Uterus (tissue), 4 donors: ENCODE results near the gene KRT38. TPM values are rescaled to one million over a fixed set of nuclear protein-coding genes. Genes with fewer than 3 reads are reported as not detected.

Experiments
- DNase-seq, 2 donors: peaks; one replicate each; pipeline ENCODE4 v3.0.0-alpha.2; 2019 to 2020
- H3K27ac ChIP-seq, 2 donors: fragments of 200-600 bp; sonication (generic); 1 replicate in 1 of 2; 2 replicates in 1 of 2; pipeline ENCODE4 v1.5.1; 2016 to 2018
- H3K27me3 ChIP-seq, 2 donors: fragments of 200-600 bp; sonication (generic); one replicate each; pipeline ENCODE4 v1.5.1; 2018 to 2019; ENCODE audit warnings: control low read depth in 1 of 2
- H3K36me3 ChIP-seq, 2 donors: fragments of 200-600 bp; sonication (generic); one replicate each; pipeline ENCODE4 v1.5.1; 2019; ENCODE audit warnings: control low read depth in 1 of 2
- H3K4me1 ChIP-seq, 2 donors: fragments of 200-600 bp; sonication (generic); one replicate each; pipeline ENCODE4 v1.5.1; 2018 to 2019; ENCODE audit warnings: control low read depth in 1 of 2
- H3K4me3 ChIP-seq, 2 donors: fragments of 200-600 bp; sonication (generic); 1 replicate in 1 of 2; 2 replicates in 1 of 2; pipeline ENCODE4 v1.5.1; 2018 to 2019; ENCODE audit warnings: mild to moderate bottlenecking in 1 of 2
- H3K9me3 ChIP-seq, 2 donors: fragments of 200-600 bp; sonication (generic); one replicate each; pipeline ENCODE4 v1.5.1; 2019; ENCODE audit warnings: control low read depth in 1 of 2
- POLR2A ChIP-seq, 2 donors: fragments of 450-650 bp; IDR thresholded peaks; one replicate each; pipeline ENCODE4 v1.6.1; 2016; ENCODE audit warnings: antibody characterized with exemption in 2 of 2, mild to moderate bottlenecking in 1 of 2, moderate library complexity in 1 of 2
- intact Hi-C: fragments of 100-400 bp; cut with DNase I; formaldehyde crosslinking; loops from one replicate; pipeline ENCODE4 v1.15.1; 2023; ENCODE audit warnings: low total_unique reads
- total RNA-seq, 4 donors: library from RNA; depleted of rRNA in 3 of 4; stranded (reverse); fragments of >200 nt in 3 of 4; gene quantifications; one replicate each; pipeline versions ENCODE4 v1.1.0 to v1.2.4, GENCODE V29; 2014 to 2023
- TF ChIP-seq, protein P1 (sequence below), 4 experiments: fragments of 200-600 bp in 2 of 4; fragments of 450-650 bp in 2 of 4; sonication (generic) in 2 of 4; IDR thresholded peaks; one replicate each; pipeline ENCODE4 v1.5.1; 2016 to 2019; ENCODE audit warnings: antibody characterized with exemption in 4 of 4, mild to moderate bottlenecking in 2 of 4, moderate library complexity in 1 of 4
- donor health status: DM: yes; HTN: yes; CAD: no.

The KRT38 gene
- total RNA-seq, 4 donors from 2014 or later = not detected

DNA sequence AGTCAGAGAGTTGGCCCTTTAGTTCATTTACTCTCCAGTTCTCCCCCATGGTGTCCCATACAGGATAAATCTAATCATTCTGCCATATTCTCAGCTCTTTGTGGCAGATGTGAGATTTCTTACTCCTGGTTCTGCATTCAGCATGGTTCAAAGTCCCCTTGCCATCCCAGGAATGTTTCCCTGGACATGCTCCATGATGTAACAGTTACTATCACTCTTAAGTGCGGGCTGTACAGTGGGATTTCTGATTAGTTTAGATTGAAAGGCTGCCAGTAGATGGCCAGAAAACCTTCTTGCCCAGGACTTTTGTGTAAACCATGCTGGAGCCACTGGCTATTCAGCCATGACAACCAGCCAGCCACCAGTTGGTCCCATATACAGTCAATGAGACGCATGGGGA is 26.8 kb downstream of the KRT38 start:
- Histone ChIP-seq H3K27me3 (no peaks in the 10 kb centered on the region), H3K4me3 (no peak overlapping the region), H3K27ac (peak overlapping the region in 1 of 2 donors; percentile 17), H3K9me3 (no peaks in the 10 kb centered on the region), H3K4me1 (peaks cover 0 to 3% of the 10 kb centered on the region in 2 donors), H3K36me3 (no peaks in the 10 kb centered on the region)
- TF ChIP-seq POLR2A (IDR thresholded peaks at IDR 0.05) = no peak
- TF ChIP-seq, protein P1, sequence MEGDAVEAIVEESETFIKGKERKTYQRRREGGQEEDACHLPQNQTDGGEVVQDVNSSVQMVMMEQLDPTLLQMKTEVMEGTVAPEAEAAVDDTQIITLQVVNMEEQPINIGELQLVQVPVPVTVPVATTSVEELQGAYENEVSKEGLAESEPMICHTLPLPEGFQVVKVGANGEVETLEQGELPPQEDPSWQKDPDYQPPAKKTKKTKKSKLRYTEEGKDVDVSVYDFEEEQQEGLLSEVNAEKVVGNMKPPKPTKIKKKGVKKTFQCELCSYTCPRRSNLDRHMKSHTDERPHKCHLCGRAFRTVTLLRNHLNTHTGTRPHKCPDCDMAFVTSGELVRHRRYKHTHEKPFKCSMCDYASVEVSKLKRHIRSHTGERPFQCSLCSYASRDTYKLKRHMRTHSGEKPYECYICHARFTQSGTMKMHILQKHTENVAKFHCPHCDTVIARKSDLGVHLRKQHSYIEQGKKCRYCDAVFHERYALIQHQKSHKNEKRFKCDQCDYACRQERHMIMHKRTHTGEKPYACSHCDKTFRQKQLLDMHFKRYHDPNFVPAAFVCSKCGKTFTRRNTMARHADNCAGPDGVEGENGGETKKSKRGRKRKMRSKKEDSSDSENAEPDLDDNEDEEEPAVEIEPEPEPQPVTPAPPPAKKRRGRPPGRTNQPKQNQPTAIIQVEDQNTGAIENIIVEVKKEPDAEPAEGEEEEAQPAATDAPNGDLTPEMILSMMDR (IDR thresholded peaks at IDR 0.05) = no peak
- intact Hi-C loops = no loop called here
- no peak for DNase-seq

DNA sequence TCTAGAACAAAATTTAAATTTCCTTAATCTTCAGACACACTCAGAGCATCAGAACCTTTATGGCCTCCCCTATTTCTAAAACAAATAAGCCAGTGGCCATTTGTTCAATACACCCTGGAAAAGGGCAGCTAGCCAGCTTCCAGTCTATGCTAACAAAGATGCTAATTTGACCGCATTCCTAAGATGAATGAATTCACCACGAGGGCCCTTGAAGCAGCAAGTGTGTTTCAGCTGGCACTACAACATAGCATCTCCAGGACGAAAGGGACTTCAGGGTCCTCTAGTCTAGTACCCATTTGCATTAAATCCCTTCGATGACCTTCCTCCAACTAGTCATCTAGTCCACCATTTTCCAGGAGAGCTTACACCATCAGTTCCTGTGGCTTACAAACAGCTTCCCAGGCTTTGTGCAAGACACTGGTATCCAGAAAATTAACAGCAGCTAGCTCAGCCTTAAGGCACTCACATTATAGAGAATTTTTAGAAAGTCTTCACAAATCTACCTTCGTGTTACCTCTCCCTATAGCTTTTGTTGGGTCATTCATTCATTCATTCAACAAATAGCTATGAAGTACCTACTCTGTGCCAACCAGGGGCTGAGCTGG is 27.3 kb downstream of the KRT38 start:
- H3K27me3 ChIP-seq = no peaks in the 10 kb centered on the region
- no peak for TF ChIP-seq POLR2A (IDR thresholded peaks at IDR 0.05)
- TF ChIP-seq, protein P1 (IDR thresholded peaks at IDR 0.05) = no peak
- peaks cover 0 to 3% of the 10 kb centered on the region in 2 donors for H3K4me1 ChIP-seq
- no peak for DNase-seq
- no peaks in the 10 kb centered on the region for H3K36me3 ChIP-seq
- intact Hi-C loops = no loop called here
- no peak overlapping the region for H3K27ac ChIP-seq
- H3K4me3 ChIP-seq = no peak overlapping the region
- H3K9me3 ChIP-seq = no peaks in the 10 kb centered on the region

DNA sequence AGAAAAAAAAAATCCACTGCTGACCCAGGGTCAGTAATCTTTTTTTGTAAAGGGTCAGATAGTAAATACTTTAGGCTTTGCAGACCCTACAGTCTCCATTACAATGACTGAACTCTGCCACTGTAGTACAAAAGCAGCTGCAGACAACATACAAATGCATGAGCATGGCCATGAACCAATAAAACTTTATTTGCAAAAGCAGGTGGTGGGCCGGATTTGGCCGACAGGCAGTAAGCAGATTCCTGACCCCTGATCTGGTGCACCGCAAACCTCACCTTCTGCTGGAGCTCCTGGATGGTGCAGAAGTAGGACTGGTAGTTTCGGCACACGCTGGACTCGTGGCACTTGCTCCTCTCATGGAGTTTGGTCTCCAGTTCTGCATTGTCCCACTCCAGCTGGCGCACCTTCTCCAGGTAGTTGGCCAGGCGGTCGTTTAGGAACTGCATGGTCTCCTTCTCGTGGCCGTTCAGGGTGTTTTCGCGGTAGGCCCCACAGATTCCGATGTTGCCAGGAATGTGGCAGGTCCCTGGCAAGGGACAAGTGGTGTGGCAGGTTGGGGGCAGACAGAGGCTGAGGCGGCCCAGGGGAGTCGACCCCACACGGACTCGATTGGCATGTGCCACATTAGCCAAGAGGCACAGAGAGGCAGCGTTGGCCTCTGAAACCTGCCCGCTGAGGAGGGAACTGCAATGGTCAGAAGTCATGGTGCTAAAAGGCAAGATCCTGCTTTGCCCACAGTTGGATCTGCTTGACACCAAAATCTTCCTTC is 29.5 kb downstream of the KRT38 start:
- Histone ChIP-seq H3K4me3 (no peak overlapping the region), H3K9me3 (no peaks in the 10 kb centered on the region), H3K27ac (no peak overlapping the region), H3K4me1 (no peaks in the 10 kb centered on the region), H3K36me3 (no peaks in the 10 kb centered on the region), H3K27me3 (no peaks in the 10 kb centered on the region)
- no peak for TF ChIP-seq POLR2A (IDR thresholded peaks at IDR 0.05)
- TF ChIP-seq, protein P1 (IDR thresholded peaks at IDR 0.05) = no peak
- intact Hi-C loops = no loop called here
- DNase-seq = no peak

DNA sequence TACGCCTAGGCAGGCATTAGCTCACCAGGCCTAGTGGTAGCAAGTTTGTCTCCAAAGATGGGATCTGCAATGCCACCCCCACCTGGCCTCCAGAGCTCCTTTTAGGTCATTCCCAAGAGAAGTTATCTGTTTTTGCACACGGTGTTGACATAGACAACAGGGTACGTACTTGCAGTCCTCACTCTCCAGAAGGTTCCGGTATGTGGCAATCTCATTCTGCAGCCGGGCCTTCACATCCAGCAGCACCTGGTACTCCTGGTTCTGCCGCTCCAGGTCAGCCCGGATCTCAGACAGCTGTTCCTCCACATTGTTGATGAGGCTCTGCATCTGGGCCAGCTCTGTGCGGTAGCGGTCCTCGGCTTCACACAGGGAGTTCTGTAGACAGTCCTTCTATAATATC is 33.6 kb downstream of the KRT38 start:
- Histone ChIP-seq H3K4me1 (no peaks in the 10 kb centered on the region), H3K9me3 (no peaks in the 10 kb centered on the region), H3K27ac (no peak overlapping the region), H3K27me3 (no peaks in the 10 kb centered on the region), H3K4me3 (no peak overlapping the region), H3K36me3 (no peaks in the 10 kb centered on the region)
- TF ChIP-seq, protein P1 (IDR thresholded peaks at IDR 0.05) = no peak
- no peak for TF ChIP-seq POLR2A (IDR thresholded peaks at IDR 0.05)
- DNase-seq = no peak
- intact Hi-C loops = no loop called here

DNA sequence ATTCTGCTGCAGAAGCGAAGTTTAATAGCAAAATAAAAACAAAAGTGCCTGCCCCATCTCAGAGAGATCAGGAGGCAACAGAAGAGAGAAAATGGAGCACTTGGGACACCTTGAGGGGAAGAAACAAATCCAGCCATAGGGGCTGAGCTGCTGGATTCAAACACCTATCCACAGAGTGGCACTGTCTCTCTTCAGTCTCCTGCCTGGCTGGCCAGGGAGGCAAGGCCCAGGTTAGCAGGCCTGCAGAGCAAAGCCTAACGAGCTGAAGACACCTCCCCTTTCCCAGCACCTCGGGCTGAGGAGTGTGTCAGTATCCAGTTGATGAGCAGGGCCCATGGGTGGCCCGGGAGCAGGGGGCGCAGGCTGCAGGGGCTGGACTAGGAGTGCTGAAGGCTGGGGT is 34.6 kb downstream of the KRT38 start:
- H3K9me3 ChIP-seq = no peaks in the 10 kb centered on the region
- H3K4me1 ChIP-seq = no peaks in the 10 kb centered on the region
- DNase-seq = no peak
- TF ChIP-seq POLR2A (IDR thresholded peaks at IDR 0.05) = no peak
- TF ChIP-seq, protein P1 (IDR thresholded peaks at IDR 0.05) = no peak
- no peaks in the 10 kb centered on the region for H3K36me3 ChIP-seq
- H3K27me3 ChIP-seq = no peaks in the 10 kb centered on the region
- intact Hi-C loops = no loop called here
- no peak overlapping the region for H3K27ac ChIP-seq
- no peak overlapping the region for H3K4me3 ChIP-seq
